GM12892 (cell line): ENCODE measurements around the gene CHST8.

Experiments used
- POLR2A ChIP-seq: IDR thresholded peaks from 2 replicates; pipeline ENCODE4 v1.6.1; 2011; ENCODE audit warnings: low read depth, low read length, control low read depth
- TAF1 ChIP-seq: IDR thresholded peaks from 2 replicates; pipeline ENCODE4 v1.6.1; 2011; ENCODE audit warnings: low read depth, mild to moderate bottlenecking, control low read depth, low read length, borderline replicate concordance

GRCh38 chr19:33704271-33704670 lies 82.5 kb downstream of the CHST8 start:
- TF ChIP-seq POLR2A (no peak), TAF1 (no peak)
